ENCODE measurements around the gene ARHGAP15.

Gene ARHGAP15

GRCh38 chr2:143176606-143177005, 47.4 kb downstream of the ARHGAP15 start:
- DNase-seq = no peak

- peak in 1 of 6 experiments; percentile 9 for DNase-seq
Observed at GRCh38 chr2:143177096-143177786, 48.0 kb downstream of the ARHGAP15 start.

- no peak for DNase-seq
Observed at GRCh38 chr2:143181494-143181893, 52.3 kb downstream of the ARHGAP15 start.

GRCh38 chr2:143182649-143183048, 53.4 kb downstream of the ARHGAP15 start:
- no peak for DNase-seq

GRCh38 chr2:143183804-143184463, 54.7 kb downstream of the ARHGAP15 start:
- DNase-seq = no peak

GRCh38 chr2:143186876-143187275, 57.7 kb downstream of the ARHGAP15 start:
- no peak for DNase-seq

GRCh38 chr2:143190431-143190830, 61.2 kb downstream of the ARHGAP15 start:
- no peak for DNase-seq

- no peak for DNase-seq
Observed at GRCh38 chr2:143192106-143192505, 62.9 kb downstream of the ARHGAP15 start.

GRCh38 chr2:143192716-143193115, 63.5 kb downstream of the ARHGAP15 start:
- no peak for DNase-seq

GRCh38 chr2:143193121-143193520, 63.9 kb downstream of the ARHGAP15 start:
- no peak for DNase-seq

GRCh38 chr2:143195511-143195910, 66.3 kb downstream of the ARHGAP15 start:
- no peak for DNase-seq

- no peak for DNase-seq
Observed at GRCh38 chr2:143204062-143204461, 74.8 kb downstream of the ARHGAP15 start.

- DNase-seq = peak in 3 of 6 experiments; percentile 24 to 57 (median 40)
Observed at GRCh38 chr2:143205106-143205764, 76.0 kb downstream of the ARHGAP15 start.

- no peak for DNase-seq
Observed at GRCh38 chr2:143209570-143210445, 80.6 kb downstream of the ARHGAP15 start.

GRCh38 chr2:143210446-143210819, 81.2 kb downstream of the ARHGAP15 start:
- no peak for DNase-seq

GRCh38 chr2:143217512-143218115, 88.4 kb downstream of the ARHGAP15 start:
- DNase-seq = no peak

GRCh38 chr2:143218621-143219020, 89.4 kb downstream of the ARHGAP15 start:
- no peak for DNase-seq

- no peak for DNase-seq
Observed at GRCh38 chr2:143219266-143219665, 90.0 kb downstream of the ARHGAP15 start.

GRCh38 chr2:143223556-143223955, 94.3 kb downstream of the ARHGAP15 start:
- DNase-seq = no peak

- DNase-seq = no peak
Observed at GRCh38 chr2:143225931-143226330, 96.7 kb downstream of the ARHGAP15 start.

GRCh38 chr2:143226714-143227541, 97.7 kb downstream of the ARHGAP15 start:
- no peak for DNase-seq

- no peak for DNase-seq
Observed at GRCh38 chr2:143229411-143229810, 100.2 kb downstream of the ARHGAP15 start.

All from stimulated activated naive CD4-positive, alpha-beta T cell (primary cell).